Transverse colon (tissue), 4 donors: Measurements from ENCODE around the gene MTMR3. TPM values are rescaled to one million over a fixed set of nuclear protein-coding genes. Genes with fewer than 3 reads are reported as not detected.

Source experiments
- DNase-seq: peaks from one replicate; pipeline ENCODE4 v3.0.0-alpha.2; 2019
- H3K27ac ChIP-seq, 4 donors: fragments of 200-600 bp; sonication (generic); 2 replicates each; pipeline ENCODE4 v1.5.1; 2016 to 2018; ENCODE audit warnings: inconsistent platforms in 4 of 4
- H3K27me3 ChIP-seq: fragments of 200-600 bp; sonication (generic); 2 replicates; pipeline ENCODE4 v1.5.1; 2017; ENCODE audit warnings: inconsistent platforms
- H3K36me3 ChIP-seq, 4 donors: fragments of 200-600 bp; sonication (generic); 2 replicates each; pipeline ENCODE4 v1.5.1; 2017 to 2019; ENCODE audit warnings: inconsistent platforms in 4 of 4
- H3K4me1 ChIP-seq, 4 donors: fragments of 200-600 bp; sonication (generic); 2 replicates each; pipeline ENCODE4 v1.5.1; 2017 to 2020; ENCODE audit warnings: inconsistent platforms in 4 of 4
- H3K4me3 ChIP-seq, 4 donors: fragments of 200-600 bp; sonication (generic); 1 replicate in 1 of 4; 2 replicates in 3 of 4; pipeline versions ENCODE4 v1.5.1 to v1.6.1; 2017 to 2019; ENCODE audit warnings: inconsistent platforms in 4 of 4
- H3K9me3 ChIP-seq, 2 donors: fragments of 200-600 bp; sonication (generic); 2 replicates each; pipeline ENCODE4 v1.5.1; 2017 to 2019; ENCODE audit warnings: inconsistent platforms in 2 of 2
- CTCF ChIP-seq, 5 experiments: fragments of 200-600 bp in 3 of 5; fragments of 450-650 bp in 2 of 5; sonication (generic) in 3 of 5; IDR thresholded peaks; 1 replicate in 2 of 5; 2 replicates in 3 of 5; pipeline ENCODE4 v1.5.1; 2016 to 2017; ENCODE audit warnings: antibody characterized with exemption in 5 of 5, inconsistent platforms in 3 of 5, mild to moderate bottlenecking in 2 of 5, moderate library complexity in 1 of 5
- EP300 ChIP-seq: sonication (generic); formaldehyde crosslinking; IDR thresholded peaks from one replicate; pipeline ENCODE4 v1.6.1; 2017; ENCODE audit warnings: antibody characterized with exemption, low read depth
- POLR2A ChIP-seq: fragments of 450-650 bp; IDR thresholded peaks from one replicate; pipeline ENCODE4 v1.6.1; 2016; ENCODE audit warnings: antibody characterized with exemption, mild to moderate bottlenecking, moderate library complexity
- POLR2AphosphoS5 ChIP-seq, 3 donors: sonication (generic); formaldehyde crosslinking; IDR thresholded peaks; one replicate each; pipeline ENCODE4 v1.6.1; 2016; ENCODE audit warnings: antibody characterized with exemption in 3 of 3
- WGBS, 2 donors: methylation state at CpG; one replicate each; pipeline ENCODE4 v1.1.5; 2018; ENCODE audit warnings: low coverage in 1 of 2; 5-methylcytosine and 5-hydroxymethylcytosine counted together
- in situ Hi-C, 4 donors: fragments of 200-750 bp; cut with MboI; loops; one replicate each; pipeline versions ENCODE4 v1.15.0 to v1.15.1; 2017; ENCODE audit warnings: low sequenced_read_pairs in 3 of 4, low pct_ligation_motif_present in 1 of 4, low pct_unique_long_range_greater_than_20kb in 1 of 4
- intact Hi-C: fragments of 100-400 bp; cut with DNase I; formaldehyde crosslinking; loops from one replicate; pipeline ENCODE4 v1.15.1; 2023; ENCODE audit warnings: low total_unique reads
- total RNA-seq, 4 donors: library from RNA; depleted of rRNA; stranded (reverse); fragments of >200 nt; gene quantifications; one replicate each; pipeline ENCODE4 v1.1.0, GENCODE V29; 2016

The MTMR3 gene
- total RNA-seq, 4 donors from 2014 or later = 52.5 to 92.7 (median 70.2) TPM

- DNase-seq = no peak
- Histone ChIP-seq H3K27me3 (no peaks in the 10 kb centered on the region), H3K4me1 (peaks cover 0 to 7% (median 0%) of the 10 kb centered on the region in 4 donors), H3K4me3 (no peak overlapping the region), H3K9me3 (no peaks in the 10 kb centered on the region), H3K27ac (no peak overlapping the region), H3K36me3 (no peaks in the 10 kb centered on the region)
- intact Hi-C loops (no loop called here), in situ Hi-C loops (no loop called here)
- WGBS, 2 donors = 56% methylated on average over 1 to 3 of the region's 3 CpGs
- no peak for TF ChIP-seq POLR2A
These were observed 12.4 kb upstream of the MTMR3 start for GRCh38 chr22:29870574-29870973.

GRCh38 chr22:29871684-29872083 is 11.3 kb upstream of the MTMR3 start:
- no peak for DNase-seq
- TF ChIP-seq POLR2A (no peak), EP300 (no peak)
- H3K9me3 ChIP-seq = no peaks in the 10 kb centered on the region
- WGBS, 2 donors = 25 to 40% methylated on average over 4 to 5 of the region's 5 CpGs
- peaks cover 0 to 7% (median 0%) of the 10 kb centered on the region in 4 donors for H3K4me1 ChIP-seq
- no peaks in the 10 kb centered on the region for H3K27me3 ChIP-seq
- intact Hi-C loops (no loop called here), in situ Hi-C loops (no loop called here)
- H3K27ac ChIP-seq = no peak overlapping the region
- H3K36me3 ChIP-seq = no peaks in the 10 kb centered on the region
- H3K4me3 ChIP-seq = no peak overlapping the region

- intact Hi-C loops (no loop called here), in situ Hi-C loops (no loop called here)
- no peak overlapping the region for H3K27ac ChIP-seq
- peaks cover 0 to 7% (median 0%) of the 10 kb centered on the region in 4 donors for H3K4me1 ChIP-seq
- H3K9me3 ChIP-seq = no peaks in the 10 kb centered on the region
- H3K4me3 ChIP-seq = no peak overlapping the region
- TF ChIP-seq POLR2AphosphoS5 (IDR thresholded peaks at IDR 0.05) (no peak), CTCF (IDR thresholded peaks at IDR 0.05) (no peak), POLR2A (no peak), EP300 (no peak)
- no peaks in the 10 kb centered on the region for H3K27me3 ChIP-seq
- DNase-seq = no peak
- 98% methylated on average over 3 of the region's 3 CpGs; no CpG with 5 or more reads in 1 of the 2 donors for WGBS, 2 donors
- H3K36me3 ChIP-seq = no peaks in the 10 kb centered on the region
These were observed 10.7 kb upstream of the MTMR3 start for GRCh38 chr22:29872144-29872893.

GRCh38 chr22:29872989-29873388 is 10.0 kb upstream of the MTMR3 start:
- H3K36me3 ChIP-seq = no peaks in the 10 kb centered on the region
- WGBS, 2 donors = 76 to 100% methylated on average over 1 to 5 of the region's 5 CpGs
- no peak for TF ChIP-seq CTCF (IDR thresholded peaks at IDR 0.05)
- TF ChIP-seq EP300 = no peak
- no peak for TF ChIP-seq POLR2A
- TF ChIP-seq POLR2AphosphoS5 (IDR thresholded peaks at IDR 0.05) = no peak
- intact Hi-C loops = no loop called here
- H3K27me3 ChIP-seq = no peaks in the 10 kb centered on the region
- peaks cover 0 to 7% (median 0%) of the 10 kb centered on the region in 4 donors for H3K4me1 ChIP-seq
- in situ Hi-C loops = no loop called here
- no peak for DNase-seq
- no peak overlapping the region for H3K27ac ChIP-seq
- no peak overlapping the region for H3K4me3 ChIP-seq
- H3K9me3 ChIP-seq = no peaks in the 10 kb centered on the region

- Histone ChIP-seq H3K36me3 (no peaks in the 10 kb centered on the region), H3K9me3 (no peaks in the 10 kb centered on the region), H3K27me3 (no peaks in the 10 kb centered on the region), H3K4me3 (no peak overlapping the region), H3K27ac (no peak overlapping the region), H3K4me1 (peaks cover 0 to 7% (median 0%) of the 10 kb centered on the region in 4 donors)
- intact Hi-C loops (no loop called here), in situ Hi-C loops (no loop called here)
- WGBS, 2 donors = 59 to 86% methylated on average over 2 of the region's 2 CpGs
- TF ChIP-seq CTCF (IDR thresholded peaks at IDR 0.05) (no peak), EP300 (no peak), POLR2AphosphoS5 (IDR thresholded peaks at IDR 0.05) (no peak), POLR2A (no peak)
- no peak for DNase-seq
These were observed 9.0 kb upstream of the MTMR3 start for GRCh38 chr22:29873943-29874342.
